Measurements from ENCODE around the gene GEN1. TPM values are rescaled to one million over a fixed set of nuclear protein-coding genes. Genes with fewer than 3 reads are reported as not detected.

GEN1 gene
- total and polyA plus RNA-seq, 10 of the 15 experiments (the other 5 are each of a cell fraction or from before 2014, with no cell fraction given), result 6.0 to 49.6 (median 36.0) TPM

DNA sequence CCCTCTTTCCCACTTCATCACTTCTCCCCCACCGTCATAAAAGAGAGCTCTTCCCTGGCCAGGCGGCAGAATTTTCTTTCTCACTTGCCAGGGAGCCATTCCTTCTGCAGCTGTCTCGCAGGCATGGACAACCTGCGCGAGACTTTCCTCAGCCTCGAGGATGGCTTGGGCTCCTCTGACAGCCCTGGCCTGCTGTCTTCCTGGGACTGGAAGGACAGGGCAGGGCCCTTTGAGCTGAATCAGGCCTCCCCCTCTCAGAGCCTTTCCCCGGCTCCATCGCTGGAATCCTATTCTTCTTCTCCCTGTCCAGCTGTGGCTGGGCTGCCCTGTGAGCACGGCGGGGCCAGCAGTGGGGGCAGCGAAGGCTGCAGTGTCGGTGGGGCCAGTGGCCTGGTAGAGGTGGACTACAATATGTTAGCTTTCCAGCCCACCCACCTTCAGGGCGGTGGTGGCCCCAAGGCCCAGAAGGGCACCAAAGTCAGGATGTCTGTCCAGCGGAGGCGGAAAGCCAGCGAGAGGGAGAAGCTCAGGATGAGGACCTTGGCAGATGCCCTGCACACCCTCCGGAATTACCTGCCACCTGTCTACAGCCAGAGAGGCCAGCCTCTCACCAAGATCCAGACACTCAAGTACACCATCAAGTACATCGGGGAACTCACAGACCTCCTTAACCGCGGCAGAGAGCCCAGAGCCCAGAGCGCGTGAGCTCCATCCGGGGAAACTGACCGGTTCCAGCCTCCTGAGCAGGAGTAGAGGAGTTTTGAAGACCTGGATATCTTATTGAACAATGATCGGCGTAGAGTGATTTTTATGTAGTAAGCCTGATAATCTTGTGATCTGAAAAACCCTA, 62.7 kb downstream of the GEN1 start, which contains the start of gene MSGN1:
MSGN1 (plus strand) TSS at position 65 of the 850 bp plus-strand sequence; CDS start at position 124, 59 bp downstream.
- peaks cover 46% of the 10 kb centered on the region for H3K4me1 ChIP-seq (ENCODE audit: control insufficient read depth, insufficient read depth, low read length)
- H3K36me3 ChIP-seq (ENCODE audit: control insufficient read depth in 2 of 2, insufficient read depth in 2 of 2, low read length in 1 of 2), result no peaks in the 10 kb centered on the region
- no peak within 1 kb of the TSS for H3K4me3 ChIP-seq
- no peaks in the 10 kb centered on the region for H4K20me1 ChIP-seq (ENCODE audit: control insufficient read depth, insufficient read depth)
- DNase-seq (ENCODE audit: low read depth, low spot score) (no peak), FAIRE-seq (no peak), ATAC-seq (no peak)
- ChIA-PET CTCF (interaction anchor here (0.7 to 5.9 kb wide), 5 partner anchors 9 to 66 kb away, joined by 3 to 68 read pairs (median 4); no protein-coding TSS in a partner anchor), SMC1A (ENCODE audit: uncharacterized antibody, unreplicated experiment) (interaction anchor here (0.9 to 6.5 kb wide), 7 partner anchors 7 to 66 kb away, joined by 3 to 145 read pairs (median 7); partner anchors contain the start of gene GEN1), RAD21 (ENCODE audit: unreplicated experiment) (interaction anchor here (1.3 to 6.3 kb wide), 7 partner anchors 8 to 98 kb away, joined by 3 to 54 read pairs (median 8); partner anchors contain the start of genes GEN1 and SMC6), POLR2A (interaction anchor here (0.9 to 7.1 kb wide), 3 partner anchors 8 to 63 kb away, joined by 3 to 108 read pairs (median 19); partner anchors contain the start of genes GEN1 and SMC6)
- H3K9ac ChIP-seq (ENCODE audit: control insufficient read depth, insufficient read depth, low read length), result peak within 1 kb of the TSS; percentile 41
- no peaks in the 10 kb centered on the region for H3K9me3 ChIP-seq (replicated peaks; ENCODE audit: control insufficient read depth, insufficient read depth, low read length)
- 99% methylated on average over 25 of the region's 26 CpGs for WGBS (ENCODE audit: insufficient coverage, insufficient replicate concordance, low lambda C conversion rate, missing lambda C conversion rate)
- peak within 1 kb of the TSS; percentile 81 for H3K27ac ChIP-seq (ENCODE audit: control insufficient read depth, insufficient read depth)
- intact Hi-C loops (cut with micrococcal nuclease; ENCODE audit: unreplicated experiment), result loop anchor here (10.0 kb wide), 1 partner anchor 1162 kb away; no protein-coding TSS in a partner anchor
- in situ Hi-C loops (cut with MboI), result no loop called here
- peak within 1 kb of the TSS; percentile 37; the same call in 1 of the 2 replicates for H2AFZ ChIP-seq (ENCODE audit: control insufficient read depth, low read depth, low read length)
- no peaks in the 10 kb centered on the region for H3K79me2 ChIP-seq (ENCODE audit: control insufficient read depth, insufficient read depth, low read length)
- H3K4me2 ChIP-seq (ENCODE audit: control insufficient read depth, insufficient read depth), result peak within 1 kb of the TSS; percentile 70
- no TSS peak for BruUV-seq (replicated peaks)
- H3K27me3 ChIP-seq (replicated peaks in 1 of 2; ENCODE audit: control insufficient read depth in 2 of 2, insufficient read depth in 2 of 2, low read length in 1 of 2), result no peaks in the 10 kb centered on the region
- TF ChIP-seq IKZF1 (conservative IDR thresholded peaks at IDR 0.05), result no peak
- no peak for TF ChIP-seq STAT1 (conservative IDR thresholded peaks at IDR 0.05)

GRCh38 chr2:17818235-17818815, 64.4 kb downstream of the GEN1 start:
- FAIRE-seq (no peak), ATAC-seq (no peak), DNase-seq (ENCODE audit: low read depth, low spot score) (no peak)
- intact Hi-C loops (cut with micrococcal nuclease; ENCODE audit: unreplicated experiment), result loop anchor here (10.0 kb wide), 1 partner anchor 1164 kb away; no protein-coding TSS in a partner anchor
- H2AFZ ChIP-seq (ENCODE audit: control insufficient read depth, low read depth, low read length), result no peak overlapping the region
- H3K27me3 ChIP-seq (replicated peaks in 1 of 2; ENCODE audit: control insufficient read depth in 2 of 2, insufficient read depth in 2 of 2, low read length in 1 of 2), result no peaks in the 10 kb centered on the region
- RAD21 ChIA-PET (ENCODE audit: unreplicated experiment), result interaction anchor here (5.0 kb wide), 1 partner anchor 63 kb away, joined by 49 read pairs; the partner anchor contains the start of genes GEN1 and SMC6
- H3K79me2 ChIP-seq (ENCODE audit: control insufficient read depth, insufficient read depth, low read length), result no peaks in the 10 kb centered on the region
- H3K27ac ChIP-seq (ENCODE audit: control insufficient read depth, insufficient read depth), result no peak overlapping the region
- BruUV-seq (replicated peaks), result no TSS peak
- SMC1A ChIA-PET (ENCODE audit: uncharacterized antibody, unreplicated experiment), result interaction anchor here (15.2 kb wide), 1 partner anchor 15 kb away, joined by 288 read pairs; no protein-coding TSS in a partner anchor
- no peak overlapping the region for H3K9ac ChIP-seq (ENCODE audit: control insufficient read depth, insufficient read depth, low read length)
- no peak overlapping the region for H3K4me3 ChIP-seq
- in situ Hi-C loops (cut with MboI), result no loop called here
- POLR2A ChIA-PET, result interaction anchor here (6.1 kb wide), 1 partner anchor 15 kb away, joined by 80 read pairs; no protein-coding TSS in a partner anchor
- peaks cover 51% of the 10 kb centered on the region for H3K4me1 ChIP-seq (ENCODE audit: control insufficient read depth, insufficient read depth, low read length)
- no peaks in the 10 kb centered on the region for H4K20me1 ChIP-seq (ENCODE audit: control insufficient read depth, insufficient read depth)
- H3K9me3 ChIP-seq (replicated peaks; ENCODE audit: control insufficient read depth, insufficient read depth, low read length), result no peaks in the 10 kb centered on the region
- CTCF ChIA-PET, result interaction anchor here (2.9 kb wide), 1 partner anchor 13 kb away, joined by 12 read pairs; no protein-coding TSS in a partner anchor
- 55% methylated on average over 2 of the region's 2 CpGs for WGBS (ENCODE audit: insufficient coverage, insufficient replicate concordance, low lambda C conversion rate, missing lambda C conversion rate)
- no peaks in the 10 kb centered on the region for H3K36me3 ChIP-seq (ENCODE audit: control insufficient read depth in 2 of 2, insufficient read depth in 2 of 2, low read length in 1 of 2)
- H3K4me2 ChIP-seq (ENCODE audit: control insufficient read depth, insufficient read depth), result no peak overlapping the region
- TF ChIP-seq USF1 (IDR thresholded peaks at IDR 0.05; ENCODE audit: borderline replicate concordance, extremely low read length, insufficient read depth, low read depth, low read length) (no peak), HDGF (IDR thresholded peaks at IDR 0.05) (no peak), SUZ12 (IDR thresholded peaks at IDR 0.05; ENCODE audit: unreplicated experiment) (no peak), IKZF1 (conservative IDR thresholded peaks at IDR 0.05) (no peak), ZNF384 (IDR thresholded peaks at IDR 0.05; ENCODE audit: borderline replicate concordance, low read depth, low read length) (no peak), TCF7 (IDR thresholded peaks at IDR 0.05; ENCODE audit: borderline replicate concordance) (no peak), TARDBP (IDR thresholded peaks at IDR 0.05; ENCODE audit: borderline replicate concordance) (no peak)
- TF ChIP-seq, protein P1, sequence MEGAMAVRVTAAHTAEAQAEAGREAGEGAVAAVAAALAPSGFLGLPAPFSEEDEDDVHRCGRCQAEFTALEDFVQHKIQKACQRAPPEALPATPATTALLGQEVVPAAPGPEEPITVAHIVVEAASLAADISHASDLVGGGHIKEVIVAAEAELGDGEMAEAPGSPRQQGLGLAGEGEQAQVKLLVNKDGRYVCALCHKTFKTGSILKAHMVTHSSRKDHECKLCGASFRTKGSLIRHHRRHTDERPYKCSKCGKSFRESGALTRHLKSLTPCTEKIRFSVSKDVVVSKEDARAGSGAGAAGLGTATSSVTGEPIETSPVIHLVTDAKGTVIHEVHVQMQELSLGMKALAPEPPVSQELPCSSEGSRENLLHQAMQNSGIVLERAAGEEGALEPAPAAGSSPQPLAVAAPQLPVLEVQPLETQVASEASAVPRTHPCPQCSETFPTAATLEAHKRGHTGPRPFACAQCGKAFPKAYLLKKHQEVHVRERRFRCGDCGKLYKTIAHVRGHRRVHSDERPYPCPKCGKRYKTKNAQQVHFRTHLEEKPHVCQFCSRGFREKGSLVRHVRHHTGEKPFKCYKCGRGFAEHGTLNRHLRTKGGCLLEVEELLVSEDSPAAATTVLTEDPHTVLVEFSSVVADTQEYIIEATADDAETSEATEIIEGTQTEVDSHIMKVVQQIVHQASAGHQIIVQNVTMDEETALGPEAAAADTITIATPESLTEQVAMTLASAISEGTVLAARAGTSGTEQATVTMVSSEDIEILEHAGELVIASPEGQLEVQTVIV (IDR thresholded peaks at IDR 0.05; ENCODE audit: borderline replicate concordance, partially characterized antibody), result no peak
